DMS114 treated with DMSO at 0.1 percent for 48 hours (cell line): Measurements from ENCODE around the gene SLC35A1.

ENCODE experiments used
- DNase-seq: peaks from one replicate; lab custom pipeline; 2025; ENCODE audit not compliant: unreplicated experiment; lab: John Stamatoyannopoulos, UW

The SLC35A1 gene

GRCh38 chr6:87522686-87523085 lies 49.9 kb downstream of the SLC35A1 start:
- DNase-seq, result no peak

- DNase-seq, result no peak
Measured at GRCh38 chr6:87529221-87529620, 56.4 kb downstream of the SLC35A1 start.

- no peak for DNase-seq
Measured at GRCh38 chr6:87534377-87535047, 61.7 kb downstream of the SLC35A1 start.

DNA sequence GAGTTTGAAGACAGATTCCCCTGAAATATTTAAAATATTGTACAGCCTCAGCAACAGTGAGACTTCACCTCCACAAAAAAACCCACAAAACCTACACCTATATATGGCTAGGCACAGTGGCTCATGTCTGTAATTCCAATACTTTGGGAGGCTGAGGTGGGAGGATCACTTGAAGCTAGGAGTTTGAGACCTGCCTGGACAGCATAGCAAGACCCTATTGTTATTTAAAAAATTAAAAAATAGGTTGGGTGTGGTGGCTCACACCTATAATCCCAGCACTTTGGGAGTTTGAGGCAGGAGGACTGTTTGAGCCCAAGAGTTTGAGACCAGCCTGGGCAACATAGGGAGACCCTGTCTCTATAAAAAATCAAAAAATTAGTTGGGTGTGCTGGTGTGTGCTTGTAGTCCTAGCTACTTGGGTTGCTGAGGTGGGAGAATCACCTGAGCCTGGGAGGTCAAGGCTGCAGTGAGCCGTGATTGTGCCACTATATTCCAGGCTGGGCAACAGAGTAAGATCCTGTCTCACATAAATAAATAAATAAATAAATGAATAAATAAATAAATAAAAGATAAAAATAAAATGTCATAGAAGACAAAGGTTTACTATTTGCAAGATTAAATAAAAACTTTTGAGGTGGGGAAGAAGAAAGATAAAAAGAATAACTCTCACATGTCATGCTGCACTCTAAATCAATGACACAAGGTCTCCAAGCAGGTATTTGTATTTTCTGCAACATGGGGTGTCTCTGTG lies 65.9 kb downstream of the SLC35A1 start:
- no peak for DNase-seq

DNA sequence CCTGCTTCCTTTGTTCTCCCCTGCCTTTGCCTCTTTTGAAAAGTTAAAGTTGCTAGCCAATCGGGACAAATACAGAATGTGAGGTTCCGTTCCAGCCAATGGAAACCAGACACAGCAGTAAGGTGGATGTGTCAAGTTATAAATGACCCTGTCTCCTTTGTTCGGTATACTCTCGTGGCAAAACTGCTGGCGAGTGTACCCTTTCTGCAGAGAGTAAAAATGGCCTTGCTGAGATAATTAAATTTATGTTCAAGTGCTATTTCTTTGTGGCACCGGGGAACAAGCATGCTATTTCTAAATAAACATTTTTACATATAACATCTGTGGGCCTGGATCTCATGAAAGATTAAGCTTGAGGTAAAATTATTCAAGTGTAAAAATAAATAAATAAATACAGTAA lies 66.8 kb downstream of the SLC35A1 start:
- no peak for DNase-seq

DNA sequence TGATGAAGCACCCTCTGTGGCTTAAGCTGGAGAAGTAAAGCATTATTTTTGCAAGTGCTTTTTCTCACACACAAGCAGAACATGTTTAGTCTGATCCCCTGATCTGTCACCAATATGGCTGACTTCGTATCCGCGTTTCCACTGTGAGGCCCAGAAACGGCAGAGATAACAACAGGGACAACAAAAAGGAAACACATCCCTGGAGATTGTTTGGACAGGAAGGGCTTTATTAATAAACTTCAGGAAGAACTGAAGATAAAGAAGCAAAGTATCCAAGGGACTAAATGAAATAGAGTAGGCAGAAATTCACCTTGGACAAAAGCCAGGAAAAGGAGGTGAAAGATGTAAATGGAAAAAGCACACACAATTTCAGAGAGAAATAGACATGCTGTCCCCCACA lies 67.8 kb downstream of the SLC35A1 start:
- no peak for DNase-seq

DNA sequence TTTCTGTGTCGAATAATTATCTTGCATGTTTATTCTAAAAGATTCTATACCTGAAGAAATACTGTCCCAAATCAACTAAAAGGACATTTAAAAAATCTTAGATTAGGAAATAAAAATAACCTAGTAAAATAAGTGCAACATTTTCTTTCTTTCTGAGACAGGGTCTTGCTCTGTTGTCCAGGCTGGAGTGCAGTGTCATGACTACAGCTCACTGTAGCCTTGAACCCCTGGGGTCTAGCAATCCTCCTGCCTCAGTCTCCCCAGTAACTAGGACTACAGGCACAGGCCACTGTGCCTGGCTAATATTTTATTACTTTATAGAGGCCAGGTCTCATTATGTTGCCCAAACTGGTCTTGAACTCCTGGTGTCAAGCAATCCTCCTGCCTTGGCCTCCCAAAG lies 68.3 kb downstream of the SLC35A1 start:
- no peak for DNase-seq

DNA sequence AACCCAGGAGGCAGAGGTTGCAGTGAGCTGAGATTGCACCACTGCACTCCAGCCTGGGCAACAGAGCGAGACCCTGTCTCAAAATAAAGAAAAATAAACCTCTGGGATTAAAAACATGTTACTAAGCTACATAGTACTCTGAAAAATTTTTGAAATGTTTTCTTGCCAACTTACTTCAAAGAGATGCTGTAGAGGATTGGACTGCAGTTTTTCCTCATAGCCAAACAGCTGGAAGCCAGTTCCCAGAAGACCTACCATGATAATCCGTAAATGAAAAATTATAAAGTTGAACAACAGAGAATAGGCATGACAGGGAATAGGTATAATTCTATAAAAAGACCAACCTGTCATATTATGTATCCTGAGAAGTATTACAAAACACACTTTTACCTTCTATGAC lies 69.0 kb downstream of the SLC35A1 start:
- no peak for DNase-seq

DNA sequence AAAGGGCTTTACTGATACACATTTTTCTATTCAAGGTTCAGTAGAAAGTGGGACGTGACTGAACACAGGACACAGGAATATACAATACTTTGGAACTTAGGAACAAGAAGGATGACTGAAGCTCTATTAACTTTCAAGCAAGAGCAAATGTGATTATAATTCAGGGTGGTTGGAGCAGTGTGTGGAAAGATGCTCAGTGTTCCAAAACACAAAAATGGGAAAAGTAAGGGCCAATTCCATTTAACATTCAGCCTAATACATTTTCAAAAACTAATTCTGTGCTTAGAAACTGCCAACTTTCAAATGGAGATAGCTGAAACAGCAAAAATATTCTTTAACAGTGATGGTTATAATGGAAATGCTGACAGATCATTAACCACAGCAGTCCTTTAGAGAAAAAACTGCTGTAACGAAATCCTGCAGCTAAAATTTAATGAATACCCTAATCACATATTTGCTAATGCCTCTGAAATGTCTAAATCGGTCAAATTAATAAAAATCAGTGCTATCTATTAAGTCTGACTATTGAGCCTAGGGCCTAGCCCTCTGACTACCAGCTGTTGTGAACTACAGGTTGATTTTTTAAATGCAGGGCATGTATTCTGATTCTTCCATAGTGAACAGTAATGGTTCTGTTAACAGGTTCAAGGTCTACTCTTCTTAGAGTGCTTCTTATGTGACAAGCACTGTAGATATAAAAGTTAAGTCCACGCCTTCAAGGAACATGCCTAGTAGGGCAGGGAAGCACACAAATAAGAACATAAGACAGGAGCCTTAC lies 71.1 kb downstream of the SLC35A1 start:
- DNase-seq, result no peak

GRCh38 chr6:87544474-87544735 lies 71.6 kb downstream of the SLC35A1 start:
- DNase-seq, result no peak

DNA sequence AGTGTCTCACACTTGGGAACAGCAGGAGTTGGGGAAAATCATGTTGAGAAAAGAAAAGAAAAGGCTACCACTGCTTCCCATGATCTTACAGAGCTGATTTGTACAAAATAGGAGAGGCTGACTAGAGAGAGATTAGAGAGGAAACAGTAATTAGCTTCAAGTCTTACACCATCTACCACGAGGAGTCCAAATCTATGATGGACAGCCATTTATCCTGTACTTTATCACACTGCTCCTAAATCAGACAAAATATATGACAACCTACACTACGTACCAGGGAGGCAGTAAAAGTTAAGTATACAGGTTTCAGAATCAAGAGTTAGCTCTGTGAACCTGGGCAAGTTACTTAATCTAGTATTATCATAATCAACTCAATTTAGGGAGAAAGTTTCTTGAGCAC lies 79.0 kb downstream of the SLC35A1 start:
- no peak for DNase-seq

DNA sequence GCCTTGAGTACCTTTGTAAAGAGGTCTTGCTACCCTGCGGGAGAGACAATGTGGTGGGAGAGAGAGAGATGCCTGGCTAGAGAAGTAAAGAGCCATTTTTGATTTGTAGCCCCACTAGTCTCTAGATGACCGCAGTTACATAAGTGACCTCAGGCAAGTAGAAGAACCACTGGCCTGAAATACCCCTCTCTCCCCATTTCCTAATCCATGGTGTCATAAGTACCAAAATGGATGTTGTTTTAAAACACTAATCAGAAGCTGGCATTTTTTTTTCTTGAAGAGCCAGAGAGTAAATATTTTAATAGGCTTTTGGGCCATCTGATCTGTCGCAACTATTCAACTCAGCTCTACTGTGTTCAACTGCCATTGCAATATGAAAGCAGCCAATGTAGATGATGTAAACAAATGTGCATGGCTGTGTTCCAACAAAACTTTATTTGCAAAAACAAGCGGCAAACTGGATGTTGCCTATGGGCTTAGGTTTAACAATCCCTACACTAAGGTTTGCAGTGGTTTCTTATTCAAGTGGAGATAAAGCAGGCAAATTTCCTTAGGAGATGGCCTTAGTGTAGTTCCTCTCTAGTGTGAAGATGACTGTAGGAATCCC lies 80.5 kb downstream of the SLC35A1 start:
- DNase-seq, result no peak

GRCh38 chr6:87555506-87555905 lies 82.7 kb downstream of the SLC35A1 start:
- no peak for DNase-seq

- no peak for DNase-seq
Measured at GRCh38 chr6:87558446-87558845, 85.7 kb downstream of the SLC35A1 start.

DNA sequence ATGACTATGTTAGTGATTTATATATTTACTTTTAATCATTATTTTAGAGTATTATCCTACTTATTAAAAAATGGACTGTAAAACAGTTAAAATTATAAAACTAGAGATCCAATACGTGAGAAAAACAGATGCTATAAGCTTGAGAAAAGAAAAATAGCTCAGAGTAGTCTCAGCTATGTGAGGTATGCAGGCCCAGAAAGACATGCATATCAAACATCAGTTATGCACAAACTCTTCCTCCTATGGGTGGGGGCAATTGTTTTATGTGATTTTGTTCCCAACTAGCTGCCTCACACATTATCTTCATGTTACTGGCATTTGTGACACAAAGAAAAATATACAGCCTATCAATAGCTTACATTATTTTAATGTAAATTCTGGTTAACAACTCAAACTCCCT lies 88.2 kb downstream of the SLC35A1 start:
- no peak for DNase-seq
